KMS-11 (cell line): Measurements from ENCODE around the gene ZMYND10.

Experiments
- H2AFZ ChIP-seq: fragments of 200-600 bp; sonication (generic); 2 replicates; pipeline ENCODE4 v1.6.1; 2016; ENCODE audit warnings: antibody characterized with exemption, mixed run types, low read depth
- H3K27ac ChIP-seq: fragments of 200-600 bp; sonication (generic); 2 replicates; pipeline ENCODE4 v1.6.1; 2016; ENCODE audit warnings: mild to moderate bottlenecking, mixed run types
- H3K27me3 ChIP-seq: fragments of 200-600 bp; sonication (generic); 2 replicates; pipeline ENCODE4 v1.6.1; 2017; ENCODE audit warnings: mild to moderate bottlenecking, low read depth, mixed run types, moderate library complexity; ENCODE audit not compliant: insufficient read depth
- H3K36me3 ChIP-seq: fragments of 200-600 bp; sonication (generic); 2 replicates; pipeline ENCODE4 v1.6.1; 2017; ENCODE audit warnings: mild to moderate bottlenecking, mixed run types; ENCODE audit not compliant: insufficient read depth
- H3K4me1 ChIP-seq: fragments of 200-600 bp; sonication (generic); 2 replicates; pipeline ENCODE4 v1.6.1; 2016; ENCODE audit warnings: mild to moderate bottlenecking, low read depth, mixed run types; ENCODE audit not compliant: poor library complexity, severe bottlenecking
- H3K4me2 ChIP-seq: fragments of 200-600 bp; sonication (generic); 2 replicates; pipeline ENCODE4 v1.7.0; 2016; ENCODE audit warnings: mild to moderate bottlenecking, mixed run types
- H3K4me3 ChIP-seq: fragments of 200-600 bp; sonication (generic); IDR thresholded peaks from 2 replicates; pipeline ENCODE4 v1.6.1; 2017; ENCODE audit warnings: low read depth, low read length, mixed read lengths; ENCODE audit not compliant: insufficient read depth
- H3K79me2 ChIP-seq: fragments of 200-600 bp; sonication (generic); 2 replicates; pipeline ENCODE4 v1.6.1; 2016; ENCODE audit warnings: low read depth, mixed run types; ENCODE audit not compliant: insufficient read depth
- H3K9ac ChIP-seq: fragments of 200-600 bp; sonication (generic); 2 replicates; pipeline ENCODE4 v1.6.1; 2016; ENCODE audit warnings: mild to moderate bottlenecking, mixed run types
- H4K20me1 ChIP-seq: fragments of 200-600 bp; sonication (generic); 2 replicates; pipeline ENCODE4 v1.6.1; 2016; ENCODE audit warnings: mild to moderate bottlenecking, mixed run types; ENCODE audit not compliant: insufficient read depth
- TF ChIP-seq, protein P1 (sequence below): fragments of 200-600 bp; sonication (generic); conservative IDR thresholded peaks from 2 replicates; pipeline ENCODE4 v1.6.1; 2017; ENCODE audit warnings: low read depth, mild to moderate bottlenecking, antibody characterized with exemption, low read length, moderate library complexity, mixed read lengths

The ZMYND10 gene

DNA sequence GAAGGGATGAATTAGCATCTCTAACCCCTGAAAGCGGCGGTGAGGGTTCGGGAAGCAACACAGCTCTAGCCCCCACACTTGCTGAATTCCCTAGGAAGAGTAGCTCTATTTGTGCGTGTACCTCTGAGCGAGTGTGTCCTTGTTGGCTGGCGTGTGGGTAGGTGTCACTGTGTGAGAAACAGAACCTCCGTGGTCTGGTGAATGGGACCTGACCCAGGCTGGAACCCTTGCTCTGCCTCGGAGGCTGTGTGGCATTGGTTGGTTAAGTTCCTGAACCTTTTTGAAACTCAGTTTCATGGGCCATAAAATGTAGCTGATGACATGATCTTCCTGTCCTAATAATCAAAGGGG, 14.2 kb upstream of the ZMYND10 start:
- Histone ChIP-seq H3K9ac (peak overlapping the region; percentile 66; the same call in 1 of the 2 replicates), H3K27ac (no peak overlapping the region)

GRCh38 chr3:50358911-50359759, 13.6 kb upstream of the ZMYND10 start, which contains the start of gene TMEM115:
TSS of gene TMEM115 (minus strand) at chr3:50359521. CDS start at chr3:50359063, 458 bp downstream.
- Histone ChIP-seq H3K27ac (no peak within 1 kb of the TSS), H2AFZ (peak within 1 kb of the TSS; percentile 53; the same call in 1 of the 2 replicates), H3K9ac (peak within 1 kb of the TSS; percentile 66; the same call in 1 of the 2 replicates), H3K79me2 (peaks cover 24% of the 10 kb centered on the region; the same call in 1 of the 2 replicates), H3K4me2 (peak within 1 kb of the TSS; percentile 67), H3K4me1 (peaks cover 15% of the 10 kb centered on the region), H3K27me3 (no peaks in the 10 kb centered on the region), H3K4me3 (no peak within 1 kb of the TSS), H4K20me1 (no peaks in the 10 kb centered on the region), H3K36me3 (no peaks in the 10 kb centered on the region)
- TF ChIP-seq, protein P1, sequence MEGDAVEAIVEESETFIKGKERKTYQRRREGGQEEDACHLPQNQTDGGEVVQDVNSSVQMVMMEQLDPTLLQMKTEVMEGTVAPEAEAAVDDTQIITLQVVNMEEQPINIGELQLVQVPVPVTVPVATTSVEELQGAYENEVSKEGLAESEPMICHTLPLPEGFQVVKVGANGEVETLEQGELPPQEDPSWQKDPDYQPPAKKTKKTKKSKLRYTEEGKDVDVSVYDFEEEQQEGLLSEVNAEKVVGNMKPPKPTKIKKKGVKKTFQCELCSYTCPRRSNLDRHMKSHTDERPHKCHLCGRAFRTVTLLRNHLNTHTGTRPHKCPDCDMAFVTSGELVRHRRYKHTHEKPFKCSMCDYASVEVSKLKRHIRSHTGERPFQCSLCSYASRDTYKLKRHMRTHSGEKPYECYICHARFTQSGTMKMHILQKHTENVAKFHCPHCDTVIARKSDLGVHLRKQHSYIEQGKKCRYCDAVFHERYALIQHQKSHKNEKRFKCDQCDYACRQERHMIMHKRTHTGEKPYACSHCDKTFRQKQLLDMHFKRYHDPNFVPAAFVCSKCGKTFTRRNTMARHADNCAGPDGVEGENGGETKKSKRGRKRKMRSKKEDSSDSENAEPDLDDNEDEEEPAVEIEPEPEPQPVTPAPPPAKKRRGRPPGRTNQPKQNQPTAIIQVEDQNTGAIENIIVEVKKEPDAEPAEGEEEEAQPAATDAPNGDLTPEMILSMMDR: no peak

More for the DNA sequence above, 14.2 kb upstream of the ZMYND10 start:
- H3K4me1 ChIP-seq: peaks cover 15% of the 10 kb centered on the region
- TF ChIP-seq, protein P1: no peak
- H3K36me3 ChIP-seq: no peaks in the 10 kb centered on the region
- H3K4me3 ChIP-seq: no peak overlapping the region
- H2AFZ ChIP-seq: peak overlapping the region; percentile 53; the same call in 1 of the 2 replicates
- H4K20me1 ChIP-seq: no peaks in the 10 kb centered on the region
- peaks cover 24% of the 10 kb centered on the region; the same call in 1 of the 2 replicates for H3K79me2 ChIP-seq
- H3K4me2 ChIP-seq: peak overlapping the region; percentile 67
- H3K27me3 ChIP-seq: no peaks in the 10 kb centered on the region

DNA sequence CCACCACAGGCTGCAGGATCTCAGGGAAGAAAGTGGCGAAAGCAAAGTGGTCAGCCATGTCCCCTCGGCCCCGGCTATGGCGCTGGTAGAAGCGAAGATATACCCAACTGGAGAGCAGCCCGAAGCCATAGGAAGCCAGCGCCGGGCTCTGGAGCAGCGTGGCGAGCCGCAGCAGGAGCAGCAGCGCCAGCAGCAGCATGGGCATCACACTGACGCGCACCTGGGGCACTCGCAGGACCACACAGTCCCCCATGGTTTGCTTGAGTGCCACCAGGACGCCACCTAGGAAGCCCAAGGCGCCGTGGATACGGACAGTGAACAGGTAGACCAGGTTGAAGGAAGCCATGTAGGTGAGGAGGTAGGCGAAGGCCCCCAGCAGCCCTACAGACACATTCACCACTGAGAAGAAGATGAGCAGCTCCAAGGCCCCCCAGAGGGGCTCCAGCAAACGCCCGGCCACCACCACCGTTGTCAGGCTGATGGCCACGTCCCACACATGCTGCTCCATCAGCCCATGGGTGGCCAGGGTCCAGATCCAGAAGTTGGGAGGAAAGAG, 12.9 kb upstream of the ZMYND10 start:
- Histone ChIP-seq H3K4me1 (peaks cover 15% of the 10 kb centered on the region), H3K9ac (peak overlapping the region; percentile 66; the same call in 1 of the 2 replicates), H2AFZ (no peak overlapping the region), H3K36me3 (no peaks in the 10 kb centered on the region), H3K4me3 (peak overlapping the region; percentile 2), H3K27ac (no peak overlapping the region), H4K20me1 (no peaks in the 10 kb centered on the region), H3K79me2 (peaks cover 24% of the 10 kb centered on the region; the same call in 1 of the 2 replicates), H3K27me3 (no peaks in the 10 kb centered on the region), H3K4me2 (peak overlapping the region; percentile 57)
- TF ChIP-seq, protein P1: no peak

DNA sequence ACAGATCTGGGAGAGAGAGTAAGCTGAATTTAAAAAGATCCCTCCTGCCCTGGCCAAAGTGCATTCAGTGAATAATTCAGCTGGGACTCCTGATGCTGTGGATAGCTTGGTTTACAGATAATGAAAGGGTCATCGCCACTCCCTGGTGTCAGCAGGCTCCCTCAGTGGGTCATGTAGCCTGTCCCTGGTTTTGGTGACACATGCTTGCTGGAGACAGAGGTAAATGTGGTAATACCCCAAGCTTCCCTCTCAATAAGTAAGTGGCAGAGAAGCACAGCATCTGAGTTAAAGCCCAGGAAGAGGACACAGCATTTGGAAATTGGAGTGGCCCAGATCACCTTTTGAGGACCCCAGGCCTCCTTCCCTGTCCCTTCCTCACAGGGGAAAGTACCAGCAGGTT, 11.9 kb upstream of the ZMYND10 start:
- Histone ChIP-seq H3K4me2 (peak overlapping the region; percentile 57), H3K4me3 (peak overlapping the region; percentile 4), H3K4me1 (peaks cover 15% of the 10 kb centered on the region), H4K20me1 (no peaks in the 10 kb centered on the region), H2AFZ (no peak overlapping the region), H3K36me3 (no peaks in the 10 kb centered on the region), H3K27me3 (no peaks in the 10 kb centered on the region), H3K27ac (no peak overlapping the region), H3K9ac (no peak overlapping the region; the same call in 1 of the 2 replicates), H3K79me2 (peaks cover 24% of the 10 kb centered on the region; the same call in 1 of the 2 replicates)
- TF ChIP-seq, protein P1: no peak
